Small intestine (tissue), 7 donors: ENCODE data around the gene CDPF1. TPM values are rescaled to one million over a fixed set of nuclear protein-coding genes. Genes with fewer than 3 reads are reported as not detected.
A peak's percentile ranks its signal among the peaks of the same experiment; 100 is the strongest.

Experiments
- DNase-seq, 2 donors: peaks; one replicate each; pipeline versions ENCODE4 v3.0.0 to v3.0.0-alpha.2; 2013
- FAIRE-seq: peaks from 2 replicates; lab custom pipeline; 2012; peaks lifted over from hg19 to GRCh38; lab: Jason Lieb, UNC
- H3K27ac ChIP-seq, 3 donors: one replicate each; pipeline ENCODE4 v1.5.1; 2013; ENCODE audit warnings: low read length in 2 of 3, mild to moderate bottlenecking in 2 of 3, control low read depth in 1 of 3, inconsistent platforms in 1 of 3, low read depth in 1 of 3, moderate library complexity in 1 of 3
- H3K27me3 ChIP-seq, 3 donors: one replicate each; pipeline ENCODE4 v1.6.1; 2013; ENCODE audit warnings: low read length in 3 of 3, inconsistent platforms in 1 of 3; ENCODE audit not compliant: control insufficient read depth in 3 of 3, insufficient read depth in 3 of 3
- H3K36me3 ChIP-seq, 3 donors: one replicate each; pipeline ENCODE4 v1.6.1; 2013; ENCODE audit warnings: low read length in 3 of 3, inconsistent platforms in 1 of 3, low read depth in 1 of 3, mild to moderate bottlenecking in 1 of 3, moderate library complexity in 1 of 3; ENCODE audit not compliant: control insufficient read depth in 3 of 3, insufficient read depth in 2 of 3
- H3K4me1 ChIP-seq, 3 donors: one replicate each; pipeline ENCODE4 v1.6.1; 2013; ENCODE audit warnings: low read length in 2 of 3, inconsistent platforms in 1 of 3, low read depth in 1 of 3, mild to moderate bottlenecking in 1 of 3, moderate library complexity in 1 of 3; ENCODE audit not compliant: control insufficient read depth in 3 of 3, insufficient read depth in 2 of 3
- H3K4me3 ChIP-seq, 3 donors: one replicate each; pipeline ENCODE4 v1.5.1; 2013; ENCODE audit warnings: low read length in 3 of 3, control low read depth in 1 of 3, inconsistent platforms in 1 of 3, low read depth in 1 of 3, mild to moderate bottlenecking in 1 of 3, moderate library complexity in 1 of 3
- H3K9me3 ChIP-seq, 2 donors: one replicate each; pipeline ENCODE4 v1.6.1; 2013; ENCODE audit warnings: low read depth in 1 of 2, low read length in 1 of 2; ENCODE audit not compliant: control insufficient read depth in 2 of 2, insufficient read depth in 1 of 2
- WGBS, 3 donors: extraction: QIAGEN DNeasy Blood & Tissue Kit; methylation state at CpG; one replicate each; pipeline ENCODE4 v1.1.7; 2013; 5-methylcytosine and 5-hydroxymethylcytosine counted together
- polyA plus RNA-seq, 4 donors: library from polyadenylated mRNA; stranded (reverse) in 3 of 4; unstranded in 1 of 4; fragments of 200-250 nt in 3 of 4; fragments of 120-200 nt in 1 of 4; gene quantifications; one replicate each; pipeline versions ENCODE4 v1.2.1 to v1.2.3, GENCODE V29; 2013
- donor health status: healthy with polysubstance abuse.
- donor health status: control.
- donor health status: control.
- donor health status: Bipolar disorder and iron deficiency.
- donor health status: healthy.

Gene CDPF1
- polyA plus RNA-seq, 4 donors: 7.4 to 13.2 (median 11.5) TPM

DNA sequence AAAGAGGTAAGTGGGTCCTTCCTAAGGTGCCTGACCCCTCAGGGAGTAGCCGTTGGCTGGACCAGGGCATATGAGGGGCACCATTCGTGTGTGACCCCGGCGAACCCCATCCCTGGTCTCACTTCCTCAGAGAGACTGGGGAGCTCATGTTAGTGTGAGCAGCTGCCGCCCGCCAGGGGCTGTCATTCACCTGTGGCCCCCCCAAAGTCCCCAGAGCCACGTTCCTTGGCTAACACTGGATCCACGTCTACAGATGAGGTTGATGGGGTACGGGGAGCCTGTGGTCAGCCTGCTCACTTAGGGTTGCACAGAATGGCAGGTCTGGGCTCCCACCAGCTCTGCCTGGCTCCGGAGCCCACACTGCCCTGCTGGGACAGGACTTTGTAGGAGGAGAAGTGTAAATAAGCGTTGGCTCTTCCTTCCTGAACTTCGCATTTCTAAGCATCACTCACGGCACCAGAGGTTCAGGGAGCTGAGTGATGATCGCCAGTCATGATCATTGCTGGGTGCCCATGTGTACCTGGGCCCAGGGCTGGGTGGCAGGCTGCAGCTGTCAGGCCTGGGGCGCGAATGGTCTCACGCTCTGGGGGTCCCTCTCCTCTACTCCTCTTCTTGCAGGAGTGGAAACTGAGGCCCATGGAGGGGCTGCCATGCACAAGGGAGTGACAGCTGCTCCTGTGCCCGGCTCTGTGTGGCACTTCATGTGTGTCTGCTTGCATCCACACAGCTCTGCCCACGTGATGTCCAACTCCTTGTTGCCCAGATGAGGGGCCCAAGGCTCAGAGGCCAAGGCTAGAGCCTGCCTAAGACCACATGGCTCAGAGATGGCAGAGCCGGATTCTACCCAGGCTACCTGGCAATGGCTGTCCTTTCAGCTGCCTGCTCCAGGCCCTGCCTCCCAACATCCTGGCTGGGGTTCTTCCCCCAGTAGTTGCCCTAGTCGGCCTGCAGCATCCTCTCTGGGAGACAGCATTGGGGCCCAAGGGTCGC is 28.9 kb upstream of the CDPF1 start:
- DNase-seq (no peak), FAIRE-seq (no peak)
- H3K27ac ChIP-seq: no peak overlapping the region
- H3K27me3 ChIP-seq: no peaks in the 10 kb centered on the region
- peaks cover 0 to 2% of the 10 kb centered on the region in 2 donors for H3K9me3 ChIP-seq
- H3K36me3 ChIP-seq: peaks cover 30 to 88% (median 52%) of the 10 kb centered on the region in 3 donors
- H3K4me1 ChIP-seq: no peaks in the 10 kb centered on the region
- 89 to 93% (median 93%) methylated on average over 22 of the region's 22 CpGs for WGBS, 3 donors
- H3K4me3 ChIP-seq: no peak overlapping the region

DNA sequence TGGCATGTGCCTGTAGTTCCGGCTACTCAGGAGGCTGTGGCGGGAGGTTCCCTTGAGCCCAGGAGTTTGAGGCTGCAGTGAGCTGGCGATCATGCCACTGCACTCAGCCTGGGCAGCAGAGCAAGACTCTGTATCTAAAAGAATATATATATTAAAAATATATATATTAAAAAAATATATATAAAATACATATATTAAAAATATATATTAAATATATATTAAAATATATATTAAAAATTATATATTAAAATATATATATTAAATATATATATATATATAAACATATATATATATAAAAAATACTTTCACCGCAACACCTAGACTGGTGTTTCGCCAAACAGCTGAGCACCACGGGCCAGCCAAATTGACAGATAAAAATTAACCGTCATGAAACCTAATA is 26.5 kb upstream of the CDPF1 start:
- FAIRE-seq: no peak
- no peaks in the 10 kb centered on the region for H3K27me3 ChIP-seq

DNA sequence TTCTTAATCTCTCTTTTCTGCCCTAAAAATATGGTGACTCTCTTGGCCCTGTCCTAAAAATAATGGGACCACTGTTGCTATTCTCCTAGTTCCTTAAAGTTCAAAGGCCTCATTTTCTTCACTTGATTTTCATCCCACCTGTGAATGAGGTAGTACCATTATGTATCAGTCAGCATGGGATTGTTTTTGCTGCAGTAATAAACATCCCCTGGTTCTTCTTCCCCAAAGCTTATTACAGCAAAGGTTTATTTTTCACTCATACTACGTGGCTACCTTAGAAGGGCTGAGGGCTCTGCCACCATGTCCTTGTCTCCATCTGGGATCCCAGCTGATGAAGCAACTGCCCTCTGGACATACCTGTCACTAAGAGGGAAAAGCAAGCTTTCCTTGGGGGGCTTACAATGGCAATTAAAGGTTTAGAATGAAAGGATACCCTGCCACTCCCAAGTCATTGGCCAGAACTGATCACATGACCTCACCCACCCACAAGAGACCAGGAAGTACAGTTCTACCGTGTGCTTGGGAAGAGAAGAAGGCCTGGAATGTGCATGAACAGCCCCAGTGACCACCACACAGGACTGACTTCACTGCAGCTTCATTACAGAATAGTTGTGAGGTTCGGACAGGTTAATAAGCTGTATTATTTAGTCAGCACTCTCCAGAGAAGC is 25.5 kb upstream of the CDPF1 start:
- no peak overlapping the region for H3K4me3 ChIP-seq
- no peaks in the 10 kb centered on the region for H3K27me3 ChIP-seq
- 74 to 77% (median 74%) methylated on average over 3 of the region's 3 CpGs for WGBS, 3 donors
- peaks cover 0 to 2% of the 10 kb centered on the region in 2 donors for H3K9me3 ChIP-seq
- peaks cover 29 to 89% (median 58%) of the 10 kb centered on the region in 3 donors for H3K36me3 ChIP-seq
- H3K4me1 ChIP-seq: no peaks in the 10 kb centered on the region
- peak in 1 of 2 donors; percentile 19 for DNase-seq
- no peak for FAIRE-seq
- no peak overlapping the region for H3K27ac ChIP-seq

More for the DNA sequence above, 26.5 kb upstream of the CDPF1 start:
- no peaks in the 10 kb centered on the region for H3K4me1 ChIP-seq
- H3K9me3 ChIP-seq: peaks cover 0 to 2% of the 10 kb centered on the region in 2 donors
- H3K36me3 ChIP-seq: peaks cover 32 to 93% (median 59%) of the 10 kb centered on the region in 3 donors
- H3K27ac ChIP-seq: no peak overlapping the region
- WGBS, 3 donors: 92 to 94% (median 92%) methylated on average over 7 of the region's 7 CpGs
- no peak for DNase-seq
- H3K4me3 ChIP-seq: no peak overlapping the region

DNA sequence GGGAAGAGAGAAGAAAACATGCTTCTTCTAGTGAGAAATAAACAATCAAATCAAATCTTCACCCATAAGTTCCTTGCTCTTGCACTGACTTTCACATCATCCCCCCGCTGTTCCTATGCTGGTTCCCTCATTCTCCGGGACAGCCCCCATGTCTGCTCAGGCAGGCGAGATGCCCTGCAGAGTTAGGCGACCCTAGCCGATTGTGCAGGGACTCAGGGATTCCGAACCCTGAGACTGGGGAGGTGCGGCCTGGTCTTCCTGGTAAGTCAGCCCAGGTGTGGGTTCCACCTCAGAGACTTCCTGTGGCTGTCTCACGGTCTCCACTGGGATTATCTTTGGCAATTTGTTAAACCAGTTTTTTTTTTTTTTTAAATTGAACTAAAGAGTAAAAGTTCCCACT is 24.3 kb upstream of the CDPF1 start:
- Histone ChIP-seq H3K4me3 (no peak overlapping the region), H3K4me1 (peaks cover 0 to 3% (median 0%) of the 10 kb centered on the region in 3 donors), H3K27ac (no peak overlapping the region), H3K9me3 (peaks cover 0 to 2% of the 10 kb centered on the region in 2 donors), H3K36me3 (peaks cover 18 to 89% (median 46%) of the 10 kb centered on the region in 3 donors), H3K27me3 (no peaks in the 10 kb centered on the region)
- no peak for FAIRE-seq
- no peak for DNase-seq
- WGBS, 3 donors: 92 to 95% (median 95%) methylated on average over 8 of the region's 8 CpGs

DNA sequence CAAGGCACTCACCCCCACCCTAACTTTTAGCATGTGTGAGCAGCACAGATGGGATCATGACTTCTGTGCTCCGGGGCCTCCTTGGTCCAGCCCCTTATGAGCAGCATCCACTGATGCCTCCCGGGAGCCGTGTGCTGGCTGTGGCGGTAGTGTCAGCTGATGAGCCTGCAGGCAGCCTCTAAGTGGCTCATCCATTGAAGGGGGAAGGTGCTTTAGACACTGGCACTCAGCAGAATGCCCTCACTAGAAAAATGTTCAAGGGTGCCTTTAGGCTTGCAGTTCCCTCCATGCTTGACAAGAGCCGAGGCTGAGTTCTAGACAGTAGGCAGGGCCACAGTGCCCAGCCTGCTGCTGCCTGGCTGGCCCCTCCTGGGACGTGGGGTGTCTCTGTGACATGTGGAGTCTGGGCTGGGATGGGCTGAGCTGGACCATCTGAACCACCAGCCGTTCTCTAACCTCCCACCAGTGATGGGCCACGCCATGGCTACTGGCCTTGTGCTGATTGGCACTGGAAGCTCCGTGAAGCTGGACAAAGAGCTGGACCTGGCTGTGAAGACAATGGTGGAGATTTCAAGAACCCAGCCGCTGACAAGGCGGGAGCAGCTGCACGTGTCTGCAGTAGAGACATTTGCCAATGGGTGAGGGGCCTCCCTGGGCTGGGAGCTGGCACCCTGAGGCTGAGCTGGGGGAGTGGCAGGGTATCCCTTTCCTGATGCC is 23.5 kb upstream of the CDPF1 start:
- DNase-seq (no peak), FAIRE-seq (no peak)
- peaks cover 0 to 7% (median 0%) of the 10 kb centered on the region in 3 donors for H3K4me1 ChIP-seq
- peaks cover 18 to 86% (median 40%) of the 10 kb centered on the region in 3 donors for H3K36me3 ChIP-seq
- WGBS, 3 donors: 91 to 95% (median 94%) methylated on average over 12 of the region's 12 CpGs
- H3K4me3 ChIP-seq: no peak overlapping the region
- no peaks in the 10 kb centered on the region for H3K27me3 ChIP-seq
- peaks cover 0 to 2% of the 10 kb centered on the region in 2 donors for H3K9me3 ChIP-seq
- H3K27ac ChIP-seq: no peak overlapping the region

DNA sequence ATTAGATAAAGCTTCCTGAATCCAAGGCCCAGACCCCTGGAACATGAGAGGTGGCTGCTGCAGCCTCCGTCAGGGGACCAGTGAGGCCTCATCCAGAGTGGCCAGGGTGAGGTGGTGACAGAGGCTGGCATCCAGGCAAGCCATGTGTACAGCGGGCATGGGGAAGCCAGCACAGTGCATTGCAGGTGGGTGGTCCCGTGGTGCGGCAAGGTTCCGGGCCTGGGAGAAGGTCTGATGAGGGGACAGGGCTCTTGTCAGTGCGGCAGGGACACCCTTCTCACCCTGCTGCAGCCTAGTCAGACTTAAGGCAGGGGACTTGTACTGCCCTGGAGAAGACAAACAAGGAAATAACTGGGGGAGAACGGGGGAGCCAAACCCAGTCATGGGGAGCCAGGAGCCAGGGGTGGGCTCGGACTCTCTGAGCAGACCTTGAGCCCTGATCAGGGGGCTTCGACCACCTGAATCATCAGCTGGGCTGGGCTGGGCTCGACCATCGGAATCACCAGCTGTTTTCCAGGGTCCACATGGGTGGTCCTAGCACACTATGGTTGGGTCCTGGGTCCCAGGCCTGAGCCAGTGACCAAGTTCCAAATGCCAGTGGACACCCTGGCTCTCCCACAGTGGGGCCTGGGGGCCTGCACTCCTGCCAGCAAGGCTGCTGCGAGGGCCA is 22.8 kb upstream of the CDPF1 start:
- H3K4me1 ChIP-seq: peaks cover 0 to 7% (median 0%) of the 10 kb centered on the region in 3 donors
- 95 to 96% (median 96%) methylated on average over 10 to 12 of the region's 12 CpGs for WGBS, 3 donors
- H3K36me3 ChIP-seq: peaks cover 15 to 79% (median 36%) of the 10 kb centered on the region in 3 donors
- FAIRE-seq (no peak), DNase-seq (no peak)
- no peak overlapping the region for H3K27ac ChIP-seq
- H3K9me3 ChIP-seq: peaks cover 0 to 2% of the 10 kb centered on the region in 2 donors
- no peak overlapping the region for H3K4me3 ChIP-seq
- no peaks in the 10 kb centered on the region for H3K27me3 ChIP-seq

DNA sequence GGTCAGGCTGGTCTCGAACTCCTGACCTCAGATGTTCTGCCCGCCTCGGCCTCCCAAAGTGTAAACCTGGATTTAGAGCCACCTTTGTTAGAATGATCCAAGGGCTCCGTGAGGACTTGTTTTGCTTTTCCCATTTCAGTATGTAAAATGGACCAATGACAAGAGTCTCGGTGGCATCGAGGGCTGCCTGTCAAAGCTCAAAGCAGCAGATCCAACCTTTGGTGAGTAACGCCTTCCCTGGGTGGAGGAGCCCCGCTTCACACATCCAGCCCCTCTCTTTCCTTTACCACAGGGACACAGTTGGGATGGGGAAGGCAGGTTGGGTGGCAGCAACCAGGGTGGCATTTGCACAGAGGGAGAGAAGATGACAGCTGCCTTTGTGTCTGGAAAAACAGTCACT is 22.1 kb upstream of the CDPF1 start:
- DNase-seq: no peak
- Histone ChIP-seq H3K9me3 (peaks cover 0 to 2% of the 10 kb centered on the region in 2 donors), H3K4me1 (peaks cover 0 to 10% (median 0%) of the 10 kb centered on the region in 3 donors), H3K27me3 (no peaks in the 10 kb centered on the region), H3K4me3 (no peak overlapping the region), H3K27ac (no peak overlapping the region), H3K36me3 (peaks cover 15 to 72% (median 33%) of the 10 kb centered on the region in 3 donors)
- no peak for FAIRE-seq
- 93 to 98% (median 94%) methylated on average over 8 of the region's 8 CpGs for WGBS, 3 donors
